ENCODE measurements around the gene SSC5D. TPM values are rescaled to one million over a fixed set of nuclear protein-coding genes. Genes with fewer than 3 reads are reported as not detected.
A peak's percentile ranks its signal among the peaks of the same experiment; 100 is the strongest.

SSC5D gene
- total RNA-seq, 1 donor: 77.4 TPM

DNA sequence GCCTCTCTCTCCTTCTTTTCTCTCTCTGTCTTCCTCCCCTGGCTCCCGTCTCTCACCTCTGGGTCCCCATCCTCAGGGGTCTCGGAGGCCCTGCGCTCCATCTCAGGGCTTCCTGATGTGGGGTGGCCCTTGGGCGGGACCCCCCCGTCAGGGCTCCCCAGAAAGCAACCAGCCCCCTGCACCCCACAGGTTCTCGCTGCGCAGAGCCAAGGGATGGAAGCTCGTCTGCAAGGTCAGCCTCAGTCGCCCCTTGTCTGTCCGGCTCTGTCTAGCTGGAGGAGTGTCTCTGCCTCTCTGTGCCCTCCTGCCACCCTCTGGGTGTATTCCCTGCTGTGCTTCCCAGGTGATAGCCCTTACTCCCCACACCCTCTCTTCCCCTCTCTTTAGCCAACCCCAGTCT is 57.2 kb downstream of the SSC5D start, which contains the start of gene SBK3:
Gene SBK3, minus strand, starts transcription at position 101 of the 400 bp plus-strand sequence. Its CDS starts 0 bp downstream, at position 101.
- TF ChIP-seq, protein P1, sequence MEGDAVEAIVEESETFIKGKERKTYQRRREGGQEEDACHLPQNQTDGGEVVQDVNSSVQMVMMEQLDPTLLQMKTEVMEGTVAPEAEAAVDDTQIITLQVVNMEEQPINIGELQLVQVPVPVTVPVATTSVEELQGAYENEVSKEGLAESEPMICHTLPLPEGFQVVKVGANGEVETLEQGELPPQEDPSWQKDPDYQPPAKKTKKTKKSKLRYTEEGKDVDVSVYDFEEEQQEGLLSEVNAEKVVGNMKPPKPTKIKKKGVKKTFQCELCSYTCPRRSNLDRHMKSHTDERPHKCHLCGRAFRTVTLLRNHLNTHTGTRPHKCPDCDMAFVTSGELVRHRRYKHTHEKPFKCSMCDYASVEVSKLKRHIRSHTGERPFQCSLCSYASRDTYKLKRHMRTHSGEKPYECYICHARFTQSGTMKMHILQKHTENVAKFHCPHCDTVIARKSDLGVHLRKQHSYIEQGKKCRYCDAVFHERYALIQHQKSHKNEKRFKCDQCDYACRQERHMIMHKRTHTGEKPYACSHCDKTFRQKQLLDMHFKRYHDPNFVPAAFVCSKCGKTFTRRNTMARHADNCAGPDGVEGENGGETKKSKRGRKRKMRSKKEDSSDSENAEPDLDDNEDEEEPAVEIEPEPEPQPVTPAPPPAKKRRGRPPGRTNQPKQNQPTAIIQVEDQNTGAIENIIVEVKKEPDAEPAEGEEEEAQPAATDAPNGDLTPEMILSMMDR (IDR thresholded peaks at IDR 0.05; ENCODE audit: extremely low read depth, low read depth, low read length): no peak
- Histone ChIP-seq H3K79me2 (ENCODE audit: insufficient read depth, low read length) (no peaks in the 10 kb centered on the region), H3K36me3 (ENCODE audit: insufficient read depth, low read length) (no peaks in the 10 kb centered on the region), H4K20me1 (ENCODE audit: insufficient read depth, low read length) (no peaks in the 10 kb centered on the region), H2AFZ (ENCODE audit: low read length) (no peak within 1 kb of the TSS), H3K27ac (ENCODE audit: low read depth, low read length) (no peak within 1 kb of the TSS), H3K9me3 (ENCODE audit: low read depth, low read length) (no peaks in the 10 kb centered on the region), H3K4me2 (ENCODE audit: insufficient read depth, low read length) (no peak within 1 kb of the TSS), H3K4me1 (ENCODE audit: insufficient read depth, low read length) (peaks cover 25% of the 10 kb centered on the region), H3K4me3 (ENCODE audit: insufficient read depth, low read length) (no peak within 1 kb of the TSS), H3K27me3 (ENCODE audit: insufficient read depth, low read length) (no peaks in the 10 kb centered on the region)
- DNase-seq (ENCODE audit: insufficient read length, low spot score, missing footprints): peak; percentile 85

DNA sequence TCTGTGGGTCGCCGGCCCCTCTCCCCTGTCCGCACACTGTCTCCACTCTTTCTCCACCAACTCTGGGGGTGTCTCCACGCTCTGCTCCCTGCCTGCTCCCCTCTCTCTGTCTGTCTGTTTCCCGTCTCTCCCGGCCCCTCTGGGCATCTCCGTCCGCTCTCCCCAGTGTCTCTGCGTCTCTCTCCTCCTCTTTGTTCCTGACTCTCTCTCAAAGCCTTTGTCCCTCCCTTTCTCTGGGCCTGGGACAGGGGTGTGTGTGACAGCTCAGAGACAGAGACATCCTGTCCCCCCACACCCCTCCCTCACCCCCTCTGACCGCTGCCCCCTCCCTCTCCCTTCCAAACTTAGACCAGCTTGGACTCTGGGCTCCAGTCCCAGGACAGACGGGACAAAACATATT is 57.8 kb downstream of the SSC5D start:
- Histone ChIP-seq H3K27me3 (ENCODE audit: insufficient read depth, low read length) (no peaks in the 10 kb centered on the region), H3K79me2 (ENCODE audit: insufficient read depth, low read length) (no peaks in the 10 kb centered on the region), H3K27ac (ENCODE audit: low read depth, low read length) (no peak overlapping the region), H3K4me1 (ENCODE audit: insufficient read depth, low read length) (peaks cover 25% of the 10 kb centered on the region), H3K4me3 (ENCODE audit: insufficient read depth, low read length) (no peak overlapping the region), H2AFZ (ENCODE audit: low read length) (no peak overlapping the region), H3K9me3 (ENCODE audit: low read depth, low read length) (no peaks in the 10 kb centered on the region), H4K20me1 (ENCODE audit: insufficient read depth, low read length) (no peaks in the 10 kb centered on the region), H3K4me2 (ENCODE audit: insufficient read depth, low read length) (no peak overlapping the region), H3K36me3 (ENCODE audit: insufficient read depth, low read length) (no peaks in the 10 kb centered on the region)
- DNase-seq (ENCODE audit: insufficient read length, low spot score, missing footprints): peak; percentile 79
- TF ChIP-seq, protein P1 (IDR thresholded peaks at IDR 0.05; ENCODE audit: extremely low read depth, low read depth, low read length): no peak

DNA sequence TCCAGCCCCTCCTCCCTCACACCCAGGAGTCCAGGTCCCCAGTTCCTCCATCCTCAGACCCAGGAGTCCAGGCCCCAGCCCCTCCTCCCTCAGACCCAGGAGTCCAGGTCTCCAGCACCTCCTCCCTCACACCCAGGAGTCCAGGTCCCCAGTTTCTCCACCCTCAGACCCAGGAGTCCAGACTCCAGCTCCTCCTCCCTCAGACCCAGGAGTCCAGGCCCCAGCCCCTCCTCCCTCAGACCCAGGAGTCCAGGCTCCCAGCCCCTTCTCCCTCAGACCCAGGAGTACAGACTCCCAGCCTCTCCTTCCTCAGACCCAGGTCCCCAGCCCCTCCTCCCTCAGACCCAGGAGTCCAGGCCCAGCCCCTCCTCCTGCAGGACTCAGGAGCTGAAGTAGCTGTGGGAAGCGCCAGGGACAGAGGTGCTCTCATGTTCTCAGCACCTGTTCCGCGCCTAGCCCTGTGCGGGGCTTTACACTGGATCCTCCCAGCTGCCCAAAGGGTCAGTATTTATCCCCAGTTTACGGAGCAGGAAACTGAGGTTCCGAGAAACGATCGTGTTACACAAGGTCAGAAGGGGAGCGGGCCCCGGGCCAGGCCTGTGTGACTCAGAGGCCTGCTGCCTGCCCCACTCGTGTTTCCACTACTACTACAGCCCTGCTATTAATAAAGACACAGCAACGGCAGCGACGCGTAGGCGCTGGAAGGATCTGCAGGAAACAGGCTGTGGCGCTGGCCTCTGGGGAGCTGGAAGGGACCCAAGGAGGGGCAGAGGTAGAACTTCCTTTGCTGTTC is 58.8 kb downstream of the SSC5D start:
- Histone ChIP-seq H3K36me3 (ENCODE audit: insufficient read depth, low read length) (no peaks in the 10 kb centered on the region), H2AFZ (ENCODE audit: low read length) (no peak overlapping the region), H3K27ac (ENCODE audit: low read depth, low read length) (peak overlapping the region; percentile 84), H3K4me1 (ENCODE audit: insufficient read depth, low read length) (peaks cover 25% of the 10 kb centered on the region), H3K4me3 (ENCODE audit: insufficient read depth, low read length) (peak overlapping the region; percentile 16), H4K20me1 (ENCODE audit: insufficient read depth, low read length) (no peaks in the 10 kb centered on the region), H3K9me3 (ENCODE audit: low read depth, low read length) (no peaks in the 10 kb centered on the region), H3K79me2 (ENCODE audit: insufficient read depth, low read length) (no peaks in the 10 kb centered on the region), H3K27me3 (ENCODE audit: insufficient read depth, low read length) (no peaks in the 10 kb centered on the region), H3K4me2 (ENCODE audit: insufficient read depth, low read length) (peak overlapping the region; percentile 65)
- peak; percentile 97 for DNase-seq (ENCODE audit: insufficient read length, low spot score, missing footprints)
- TF ChIP-seq, protein P1 (IDR thresholded peaks at IDR 0.05; ENCODE audit: extremely low read depth, low read depth, low read length): no peak

DNA sequence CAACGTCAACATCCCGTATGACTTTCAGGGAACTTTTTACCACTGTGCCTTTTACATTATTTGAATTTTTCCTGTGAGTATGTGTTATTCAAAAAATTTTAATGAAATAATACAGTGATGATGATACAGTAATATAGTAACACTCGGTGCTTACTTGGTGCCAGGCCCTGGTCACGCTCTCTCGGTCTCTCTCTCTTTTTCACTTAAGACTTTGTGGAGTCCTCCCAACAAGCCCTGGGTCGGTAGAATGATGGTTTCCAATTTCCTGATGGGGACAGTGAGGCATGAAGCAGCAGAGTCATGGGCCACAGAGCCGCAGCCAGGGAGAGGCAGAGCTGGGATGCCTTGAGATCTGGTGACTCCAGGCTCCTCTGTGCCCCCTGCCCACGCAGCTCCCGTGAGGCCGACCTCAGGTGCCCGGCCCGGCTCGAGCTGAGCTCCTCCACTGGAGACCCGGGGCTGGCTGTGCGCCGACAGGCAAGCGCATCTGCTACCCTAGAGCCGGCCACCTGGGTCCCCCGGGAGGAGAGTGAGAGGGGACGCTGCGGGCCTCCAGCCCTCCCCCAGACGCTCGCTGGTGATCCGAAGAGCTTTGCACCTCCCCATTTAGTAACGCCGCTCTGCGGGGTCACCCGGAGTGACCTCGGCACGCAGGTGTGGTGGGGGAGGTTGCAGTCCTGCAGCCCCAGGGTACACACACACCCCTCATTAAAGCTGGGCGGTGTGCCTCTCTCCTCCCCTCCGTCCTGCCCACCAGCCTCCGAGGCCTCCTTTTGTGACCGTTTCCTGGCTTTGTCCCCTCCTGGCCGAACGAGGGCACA is 61.5 kb downstream of the SSC5D start:
- Histone ChIP-seq H2AFZ (ENCODE audit: low read length) (peak overlapping the region; percentile 74), H4K20me1 (ENCODE audit: insufficient read depth, low read length) (no peaks in the 10 kb centered on the region), H3K4me1 (ENCODE audit: insufficient read depth, low read length) (peaks cover 43% of the 10 kb centered on the region), H3K9me3 (ENCODE audit: low read depth, low read length) (no peaks in the 10 kb centered on the region), H3K79me2 (ENCODE audit: insufficient read depth, low read length) (no peaks in the 10 kb centered on the region), H3K4me3 (ENCODE audit: insufficient read depth, low read length) (peak overlapping the region; percentile 40), H3K27ac (ENCODE audit: low read depth, low read length) (peak overlapping the region; percentile 87), H3K27me3 (ENCODE audit: insufficient read depth, low read length) (no peaks in the 10 kb centered on the region), H3K36me3 (ENCODE audit: insufficient read depth, low read length) (no peaks in the 10 kb centered on the region), H3K4me2 (ENCODE audit: insufficient read depth, low read length) (peak overlapping the region; percentile 73)
- TF ChIP-seq, protein P1 (IDR thresholded peaks at IDR 0.05; ENCODE audit: extremely low read depth, low read depth, low read length): peak; percentile 8
- DNase-seq (ENCODE audit: insufficient read length, low spot score, missing footprints): peak; percentile 97

All from osteoblast (primary cell).